Measurements from ENCODE around the gene BBS5.

BBS5 gene

GRCh38 chr2:169511818-169512217 is 32.5 kb downstream of the BBS5 start:
- H3K4me3 ChIP-seq (ENCODE audit: insufficient read depth, low read length, poor library complexity, severe bottlenecking) = no peak overlapping the region
- TF ChIP-seq EZH2phosphoT487 (conservative IDR thresholded peaks at IDR 0.05; ENCODE audit: low read length) = no peak
- TF ChIP-seq CTCF (IDR thresholded peaks at IDR 0.05; ENCODE audit: insufficient read depth, low read length, poor library complexity, severe bottlenecking) = no peak
- H3K9me2 ChIP-seq (replicated peaks; ENCODE audit: insufficient read depth, low read length) = no peaks in the 10 kb centered on the region
- no peak overlapping the region for H3K27ac ChIP-seq (ENCODE audit: low read depth, low read length)
- H3K9me3 ChIP-seq (ENCODE audit: insufficient read depth, low read length) = no peaks in the 10 kb centered on the region
- H4K20me1 ChIP-seq (ENCODE audit: low read depth, low read length) = no peaks in the 10 kb centered on the region
- no peak overlapping the region for H3K9ac ChIP-seq (ENCODE audit: low read length)
- no peak overlapping the region for H2AFZ ChIP-seq (ENCODE audit: low read depth, low read length, severe bottlenecking)
- no peaks in the 10 kb centered on the region; the same call in 1 of the 2 replicates for H3K36me3 ChIP-seq (ENCODE audit: low read length)
- H3K27me3 ChIP-seq (ENCODE audit: low read length) = no peaks in the 10 kb centered on the region
- no peaks in the 10 kb centered on the region for H3K79me2 ChIP-seq (ENCODE audit: insufficient read depth, low read length)
- H3F3A ChIP-seq (ENCODE audit: insufficient read depth) = no peaks in the 10 kb centered on the region
- H3K4me2 ChIP-seq (ENCODE audit: low read depth, low read length, poor library complexity, severe bottlenecking) = no peak overlapping the region

- no peaks in the 10 kb centered on the region for H3K79me2 ChIP-seq (ENCODE audit: insufficient read depth, low read length)
- H4K20me1 ChIP-seq (ENCODE audit: low read depth, low read length) = no peaks in the 10 kb centered on the region
- TF ChIP-seq CTCF (IDR thresholded peaks at IDR 0.05; ENCODE audit: insufficient read depth, low read length, poor library complexity, severe bottlenecking) (no peak), EZH2phosphoT487 (conservative IDR thresholded peaks at IDR 0.05; ENCODE audit: low read length) (no peak)
- no peaks in the 10 kb centered on the region for H3K27me3 ChIP-seq (ENCODE audit: low read length)
- H2AFZ ChIP-seq (ENCODE audit: low read depth, low read length, severe bottlenecking) = no peak overlapping the region
- no peaks in the 10 kb centered on the region for H3F3A ChIP-seq (ENCODE audit: insufficient read depth)
- no peaks in the 10 kb centered on the region for H3K36me3 ChIP-seq (ENCODE audit: low read length)
- H3K4me2 ChIP-seq (ENCODE audit: low read depth, low read length, poor library complexity, severe bottlenecking) = no peak overlapping the region
- H3K9ac ChIP-seq (ENCODE audit: low read length) = no peak overlapping the region
- H3K9me2 ChIP-seq (replicated peaks; ENCODE audit: insufficient read depth, low read length) = no peaks in the 10 kb centered on the region
- no peak overlapping the region for H3K27ac ChIP-seq (ENCODE audit: low read depth, low read length)
- no peaks in the 10 kb centered on the region for H3K9me3 ChIP-seq (ENCODE audit: insufficient read depth, low read length)
- H3K4me3 ChIP-seq (ENCODE audit: insufficient read depth, low read length, poor library complexity, severe bottlenecking) = no peak overlapping the region
Observed at GRCh38 chr2:169512525-169512924, 33.2 kb downstream of the BBS5 start.

GRCh38 chr2:169513094-169513493 is 33.8 kb downstream of the BBS5 start:
- Histone ChIP-seq H3K79me2 (ENCODE audit: insufficient read depth, low read length) (no peaks in the 10 kb centered on the region), H3K9me3 (ENCODE audit: insufficient read depth, low read length) (no peaks in the 10 kb centered on the region), H3K9me2 (replicated peaks; ENCODE audit: insufficient read depth, low read length) (no peaks in the 10 kb centered on the region), H3F3A (ENCODE audit: insufficient read depth) (no peaks in the 10 kb centered on the region), H3K27me3 (ENCODE audit: low read length) (no peaks in the 10 kb centered on the region), H4K20me1 (ENCODE audit: low read depth, low read length) (no peaks in the 10 kb centered on the region), H3K9ac (ENCODE audit: low read length) (no peak overlapping the region), H2AFZ (ENCODE audit: low read depth, low read length, severe bottlenecking) (no peak overlapping the region), H3K4me3 (ENCODE audit: insufficient read depth, low read length, poor library complexity, severe bottlenecking) (no peak overlapping the region), H3K27ac (ENCODE audit: low read depth, low read length) (no peak overlapping the region), H3K36me3 (ENCODE audit: low read length) (no peaks in the 10 kb centered on the region), H3K4me2 (ENCODE audit: low read depth, low read length, poor library complexity, severe bottlenecking) (no peak overlapping the region)
- no peak for TF ChIP-seq CTCF (IDR thresholded peaks at IDR 0.05; ENCODE audit: insufficient read depth, low read length, poor library complexity, severe bottlenecking)
- no peak for TF ChIP-seq EZH2phosphoT487 (conservative IDR thresholded peaks at IDR 0.05; ENCODE audit: low read length)

Measured in SU-DHL-6 (cell line).